Inflammatory macrophage treated with lipopolysaccharide for 1 hour (primary cell): Measurements from ENCODE around the gene MAST1.
"Not testable (repeated sequence)": the region's sequence is repeated elsewhere in the genome, so short reads cannot be mapped to it uniquely, and the experiment has no call there.

Experiments used
- DNase-seq, 2 donors: peaks; one replicate each; pipeline ENCODE4 v3.0.0-alpha.2; 2020 to 2022

MAST1 gene

DNA sequence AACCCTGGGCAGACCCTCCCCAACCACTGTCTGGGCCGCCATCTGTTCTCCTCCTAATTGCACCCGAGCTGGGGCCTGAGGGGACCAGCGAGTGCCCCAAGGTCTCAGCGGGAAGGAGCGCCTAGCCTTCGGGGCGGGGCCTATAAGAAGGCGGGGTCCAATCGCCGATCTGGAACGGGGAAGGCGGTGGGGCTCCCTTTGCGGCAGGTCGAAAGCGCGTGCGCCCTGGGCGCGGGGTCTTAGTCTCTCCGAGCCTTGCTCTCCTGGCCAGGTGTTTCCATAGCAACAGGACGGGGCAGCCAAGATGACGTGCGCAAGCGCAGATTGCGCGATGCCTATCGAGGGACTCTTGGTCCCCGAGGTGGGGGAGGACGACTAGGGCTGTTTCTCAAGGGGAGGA lies 2.8 kb downstream of the MAST1 start:
- no peak for DNase-seq

GRCh38 chr19:12842511-12842910 lies 4.2 kb downstream of the MAST1 start:
- DNase-seq: no peak

DNA sequence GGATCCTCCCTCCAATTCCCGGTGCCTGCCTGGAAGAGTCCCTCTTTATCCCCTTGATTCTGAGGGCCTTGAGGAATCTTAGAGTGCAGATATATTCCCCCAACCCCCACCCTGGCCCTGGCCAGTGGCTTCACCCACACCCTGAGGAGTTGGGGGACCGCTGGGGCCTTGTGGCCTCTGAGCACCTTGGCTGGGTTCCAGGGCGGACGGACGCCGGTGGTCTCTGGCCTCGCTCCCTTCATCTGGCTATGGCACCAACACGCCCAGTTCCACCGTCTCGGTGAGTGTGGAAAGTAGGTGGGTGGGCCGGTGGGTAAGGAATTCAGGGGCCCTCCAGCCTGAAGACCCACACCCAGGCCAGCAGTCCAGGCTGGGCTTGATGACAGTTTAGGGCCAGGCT lies 5.0 kb downstream of the MAST1 start:
- no peak for DNase-seq

- DNase-seq: peak; percentile 29 to 38
Observed at GRCh38 chr19:12843999-12844732, 5.9 kb downstream of the MAST1 start.

GRCh38 chr19:12846613-12847012 lies 8.3 kb downstream of the MAST1 start:
- DNase-seq: not testable (repeated sequence)

GRCh38 chr19:12847159-12848139 lies 9.1 kb downstream of the MAST1 start:
- DNase-seq: peak; percentile 56 to 94

DNA sequence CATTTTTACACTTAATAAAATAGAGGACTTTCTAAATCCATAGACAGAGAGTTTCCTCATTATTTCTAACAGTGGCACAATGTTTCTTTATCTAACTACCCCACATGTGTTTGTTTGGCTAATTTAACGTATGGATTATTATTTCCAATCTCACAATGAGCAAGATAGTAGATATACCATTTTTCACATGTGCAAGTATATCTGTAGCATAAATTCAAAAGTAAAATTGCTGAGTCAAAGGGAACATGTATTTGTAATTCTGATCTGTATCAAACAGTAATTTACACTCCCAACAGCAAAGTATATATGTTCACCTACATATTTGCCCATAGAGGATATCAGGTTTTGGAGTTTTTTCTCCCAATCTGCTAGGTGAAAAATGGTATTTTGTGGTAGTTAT lies 18.3 kb downstream of the MAST1 start:
- DNase-seq: no peak

DNA sequence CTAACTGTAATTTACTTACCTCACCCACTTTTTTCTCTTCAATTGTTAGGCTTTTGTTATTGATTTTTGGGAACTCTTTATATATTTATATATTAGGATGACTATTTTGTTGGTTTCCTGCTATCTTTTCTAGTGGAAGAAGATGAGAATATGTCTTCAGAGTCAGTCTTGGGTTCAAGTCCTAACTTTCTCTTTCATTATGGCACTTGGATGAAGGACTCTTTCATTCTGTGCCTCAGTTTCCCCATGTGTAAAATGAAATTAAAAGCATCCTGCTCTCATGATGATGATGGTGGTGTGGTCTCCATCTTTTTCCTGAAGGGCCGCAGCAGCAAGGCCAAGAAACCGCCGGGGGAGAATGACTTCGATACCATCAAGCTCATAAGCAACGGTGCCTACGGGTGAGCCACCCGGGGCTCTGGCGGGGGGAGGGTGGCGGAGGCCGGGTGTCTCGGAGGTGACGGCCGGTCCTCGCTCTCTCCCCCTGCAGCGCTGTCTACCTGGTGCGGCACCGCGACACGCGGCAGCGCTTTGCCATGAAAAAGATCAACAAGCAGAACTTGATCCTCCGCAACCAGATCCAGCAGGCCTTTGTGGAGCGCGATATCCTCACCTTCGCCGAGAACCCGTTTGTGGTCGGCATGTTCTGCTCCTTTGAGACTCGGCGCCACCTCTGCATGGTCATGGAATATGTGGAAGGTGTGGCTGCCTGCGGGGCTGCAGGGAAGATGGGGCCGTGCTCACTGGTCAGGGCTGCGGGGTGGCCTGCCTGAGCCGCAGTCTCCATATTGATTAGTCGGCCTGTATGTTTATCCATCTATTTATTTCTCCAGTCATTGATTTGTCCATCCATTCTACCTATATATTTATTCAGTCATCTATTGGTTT lies 20.0 kb downstream of the MAST1 start:
- DNase-seq: no peak

GRCh38 chr19:12859546-12859945 lies 21.2 kb downstream of the MAST1 start:
- no peak for DNase-seq

DNA sequence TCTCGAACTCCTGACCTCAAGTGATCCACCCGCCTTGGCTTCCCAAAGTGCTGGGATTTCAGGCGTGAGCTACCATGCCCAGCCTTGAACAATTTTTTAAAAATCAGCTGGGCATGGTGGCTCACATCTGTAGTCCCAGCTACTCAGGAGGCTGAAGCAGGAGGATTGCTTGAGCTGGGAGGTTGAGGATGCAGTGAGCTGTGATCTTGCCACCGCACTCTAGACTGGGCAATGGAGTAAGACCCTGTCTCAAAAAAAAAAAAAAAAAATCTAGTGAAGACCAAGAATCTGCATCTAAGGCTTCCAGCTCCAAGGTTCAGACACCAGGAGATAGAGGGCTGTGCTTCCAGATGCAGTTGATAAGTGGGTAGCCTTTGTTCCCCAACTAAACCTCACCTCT lies 25.8 kb downstream of the MAST1 start:
- DNase-seq: no peak

DNA sequence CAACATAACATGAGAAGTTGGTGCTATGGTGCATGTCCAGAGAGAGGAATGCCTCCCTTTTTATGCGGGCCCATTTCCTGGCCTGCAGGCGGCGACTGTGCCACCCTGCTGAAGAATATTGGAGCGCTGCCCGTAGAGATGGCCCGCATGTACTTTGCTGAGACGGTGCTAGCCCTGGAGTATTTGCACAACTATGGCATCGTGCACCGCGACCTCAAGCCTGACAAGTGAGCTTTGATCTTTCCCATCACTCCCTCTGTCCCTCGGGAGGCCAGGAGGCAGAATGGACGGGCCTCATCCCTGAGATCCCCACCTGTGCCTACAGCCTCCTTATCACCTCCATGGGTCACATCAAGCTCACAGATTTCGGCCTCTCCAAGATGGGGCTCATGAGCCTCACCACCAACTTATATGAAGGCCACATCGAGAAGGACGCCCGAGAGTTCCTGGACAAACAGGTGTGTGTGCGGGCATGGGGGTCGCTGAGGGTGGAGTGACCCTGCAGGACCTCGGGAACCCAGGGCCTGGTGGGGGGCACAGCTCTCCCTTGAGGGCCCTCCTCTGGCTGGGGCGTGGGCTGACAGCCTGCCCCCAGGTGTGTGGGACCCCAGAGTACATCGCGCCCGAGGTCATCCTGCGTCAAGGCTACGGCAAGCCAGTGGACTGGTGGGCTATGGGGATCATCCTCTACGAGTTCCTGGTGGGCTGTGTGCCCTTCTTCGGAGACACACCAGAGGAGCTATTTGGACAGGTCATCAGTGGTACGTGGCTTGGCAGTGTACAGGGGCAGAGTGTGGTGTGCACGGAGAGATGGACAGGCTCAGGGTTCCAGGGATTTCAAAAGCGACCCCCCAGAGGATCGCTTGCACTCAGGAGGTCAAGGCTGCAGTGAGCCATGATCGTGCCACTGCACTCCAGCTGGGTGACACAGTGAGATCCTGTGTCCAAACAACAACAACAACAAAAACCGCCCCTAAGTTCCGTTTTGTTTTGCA lies 26.7 kb downstream of the MAST1 start:
- no peak for DNase-seq

- no peak for DNase-seq
Observed at GRCh38 chr19:12865746-12866415, 27.6 kb downstream of the MAST1 start.

DNA sequence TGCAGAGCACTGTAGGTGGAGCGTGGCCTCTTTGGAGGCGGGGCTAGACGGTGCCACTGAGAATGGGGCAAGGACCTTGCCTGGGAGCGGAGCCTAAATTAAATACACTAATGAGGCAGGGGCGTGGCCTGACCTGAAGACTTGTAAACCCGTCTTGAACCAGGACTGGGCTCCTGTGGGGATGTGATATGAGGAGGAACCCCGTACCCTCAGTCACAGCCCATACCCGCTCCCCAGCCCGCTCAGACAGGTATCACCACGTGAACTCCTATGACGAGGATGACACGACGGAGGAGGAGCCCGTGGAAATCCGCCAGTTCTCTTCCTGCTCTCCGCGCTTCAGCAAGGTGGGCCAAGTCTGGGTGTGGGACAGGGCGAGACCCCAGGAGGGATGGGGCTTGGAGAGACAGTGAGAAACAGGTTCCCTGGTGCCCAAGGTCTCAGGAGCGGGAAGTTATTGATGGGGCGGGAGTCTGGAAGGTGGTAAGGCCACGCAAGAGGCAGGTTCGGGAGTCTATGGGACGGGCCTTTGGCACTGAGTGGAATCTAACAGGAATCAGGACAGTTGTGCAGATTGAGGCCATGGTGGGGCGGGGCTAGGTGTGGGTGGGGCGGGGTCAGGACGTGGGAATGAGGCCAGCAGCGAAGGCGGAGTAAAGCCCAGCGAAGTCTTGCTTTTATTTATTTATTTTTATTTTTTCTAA lies 28.3 kb downstream of the MAST1 start:
- DNase-seq: no peak

DNA sequence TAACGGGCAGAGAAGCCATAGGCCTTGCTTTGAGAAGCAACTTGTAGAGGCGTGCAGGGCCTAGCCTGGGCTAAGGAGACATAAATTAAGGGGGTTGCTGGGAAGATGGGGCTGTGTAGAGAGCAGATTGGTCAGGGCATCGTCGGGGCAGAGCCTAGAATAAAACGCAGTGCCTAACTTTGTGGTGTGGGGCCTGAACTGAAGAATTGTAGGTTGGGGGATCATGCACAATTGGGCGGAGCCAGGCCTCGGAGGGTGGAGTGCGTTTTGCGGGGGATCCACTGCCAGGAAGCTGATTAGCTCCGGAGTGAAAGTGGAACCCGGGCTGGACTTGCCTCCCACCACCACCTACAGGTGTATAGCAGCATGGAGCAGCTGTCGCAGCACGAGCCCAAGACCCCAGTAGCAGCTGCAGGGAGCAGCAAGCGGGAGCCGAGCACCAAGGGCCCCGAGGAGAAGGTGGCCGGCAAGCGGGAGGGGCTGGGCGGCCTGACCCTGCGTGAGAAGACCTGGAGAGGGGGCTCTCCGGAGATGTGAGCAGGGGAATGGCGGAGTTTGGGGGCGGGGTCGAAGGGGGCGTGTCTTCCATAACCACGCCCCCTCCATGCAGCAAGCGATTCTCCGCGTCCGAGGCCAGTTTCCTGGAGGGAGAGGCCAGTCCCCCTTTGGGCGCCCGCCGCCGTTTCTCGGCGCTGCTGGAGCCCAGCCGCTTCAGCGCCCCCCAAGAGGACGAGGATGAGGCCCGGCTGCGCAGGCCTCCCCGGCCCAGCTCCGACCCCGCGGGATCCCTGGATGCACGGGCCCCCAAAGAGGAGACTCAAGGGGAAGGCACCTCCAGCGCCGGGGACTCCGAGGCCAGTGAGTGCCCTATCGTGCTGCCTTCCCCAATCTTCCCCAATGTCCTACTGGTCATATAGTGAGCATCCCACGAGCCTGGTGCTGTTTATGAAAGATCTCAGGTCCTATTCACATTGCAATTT lies 29.1 kb downstream of the MAST1 start:
- DNase-seq: peak; percentile 41 to 68

DNA sequence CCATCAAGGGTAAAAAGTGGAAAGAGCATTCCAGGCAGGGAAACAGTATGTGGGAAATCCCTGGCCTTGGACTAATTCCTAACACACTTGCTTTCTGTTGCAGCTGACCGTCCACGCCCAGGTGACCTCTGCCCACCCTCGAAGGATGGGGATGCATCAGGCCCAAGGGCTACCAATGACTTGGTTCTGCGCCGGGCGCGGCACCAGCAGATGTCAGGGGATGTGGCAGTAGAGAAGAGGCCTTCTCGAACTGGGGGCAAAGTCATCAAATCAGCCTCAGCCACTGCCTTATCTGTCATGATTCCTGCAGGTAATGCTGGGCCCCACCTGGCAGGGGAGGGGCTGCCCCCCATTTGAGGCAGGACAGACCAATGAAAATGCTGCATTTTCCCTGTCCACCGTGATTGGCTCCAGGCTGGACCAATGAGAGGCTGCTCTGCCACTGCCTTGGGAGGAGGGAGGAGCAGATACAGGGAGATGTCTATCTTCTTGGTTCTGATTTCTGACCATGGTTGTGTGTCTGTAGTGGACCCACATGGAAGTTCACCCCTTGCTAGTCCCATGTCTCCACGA lies 30.3 kb downstream of the MAST1 start:
- DNase-seq: no peak

GRCh38 chr19:12871681-12872080 lies 33.4 kb downstream of the MAST1 start:
- DNase-seq: no peak

- no peak for DNase-seq
Observed at GRCh38 chr19:12872255-12872654, 33.9 kb downstream of the MAST1 start.
